Activated naive CD4-positive, alpha-beta T cell (primary cell): Measurements from ENCODE around the gene ATXN1L.
A peak's percentile ranks its signal among the peaks of the same experiment; 100 is the strongest.
"Not testable (repeated sequence)": the region's sequence is repeated elsewhere in the genome, so short reads cannot be mapped to it uniquely, and the experiment has no call there.

ENCODE experiments used
- DNase-seq, 4 experiments: peaks; one replicate each; lab custom pipeline; 2025; lab: John Stamatoyannopoulos, UW

Gene ATXN1L

DNA sequence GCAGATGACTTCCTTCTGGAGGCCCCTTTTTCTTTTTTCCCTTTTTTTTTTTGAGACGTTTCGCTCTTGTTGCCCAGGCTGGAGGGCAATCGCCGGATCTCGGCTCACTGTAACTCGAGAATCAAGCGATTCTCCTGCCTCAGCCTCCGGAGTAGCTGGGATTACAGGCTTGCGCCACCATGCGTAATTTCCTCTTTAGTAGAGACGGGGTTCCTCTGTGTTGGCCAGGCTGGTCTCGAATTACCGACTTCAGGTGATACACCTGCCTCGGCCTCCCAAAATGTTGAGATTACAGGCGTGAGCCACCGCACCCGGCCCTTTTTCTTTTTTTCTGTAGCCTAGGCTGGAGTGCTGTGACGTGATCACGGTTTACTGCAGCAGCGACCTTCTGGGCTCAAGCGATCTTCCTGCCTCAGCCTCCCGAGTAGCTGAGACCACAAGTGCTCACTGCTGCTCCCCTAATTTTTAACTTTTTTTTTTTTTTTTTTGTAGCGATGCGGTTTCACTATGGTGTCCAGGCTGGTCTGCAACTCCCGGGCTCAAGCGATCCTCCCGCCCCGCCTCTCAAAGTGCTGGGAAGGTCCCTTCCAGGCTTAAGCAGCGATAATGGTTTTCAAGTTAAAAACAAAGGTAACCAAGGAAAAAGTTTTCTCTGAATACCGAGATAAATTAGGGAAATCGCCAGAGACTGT lies 48.6 kb downstream of the ATXN1L start:
- DNase-seq = peak in 1 of 4 experiments; percentile 7

DNA sequence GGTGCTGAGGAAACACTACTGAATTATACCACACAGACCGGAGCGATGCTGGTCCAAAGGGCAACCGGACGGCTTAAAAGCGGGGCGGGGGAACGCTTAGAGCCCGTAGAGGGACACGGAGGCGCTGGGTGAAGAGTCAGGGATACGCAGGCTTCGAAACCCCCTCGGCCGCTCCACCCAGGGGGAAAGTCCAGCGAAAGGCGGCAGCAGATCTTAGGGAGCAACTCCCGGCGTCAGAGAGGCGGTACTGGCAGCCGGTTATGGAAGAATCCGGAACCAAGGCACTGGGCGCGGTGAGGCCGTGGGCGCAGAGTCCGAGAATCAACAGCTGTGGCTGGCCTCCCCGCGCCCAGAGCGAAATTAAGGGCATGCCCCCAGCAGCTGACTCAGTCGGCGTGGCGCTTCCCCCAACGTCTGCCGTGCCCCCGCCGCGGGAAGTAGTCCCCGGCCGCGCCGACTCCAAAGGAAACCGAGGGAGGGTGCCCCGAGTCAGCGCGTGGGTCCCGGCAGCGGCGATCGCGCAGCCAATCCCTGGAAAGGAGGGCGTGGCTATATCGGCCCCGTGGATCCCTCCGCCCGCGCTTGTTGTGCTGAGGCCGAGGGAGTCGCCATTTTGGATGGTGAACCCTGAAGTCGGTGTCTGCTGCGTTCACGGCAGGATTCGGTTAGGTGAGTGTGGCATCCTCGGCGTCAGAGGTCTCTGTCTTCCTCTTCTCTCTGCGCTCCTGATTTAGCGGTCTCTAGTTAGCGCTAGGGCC lies 49.3 kb downstream of the ATXN1L start, which contains the start of gene IST1:
Gene IST1 (plus strand): TSS at position 611 of the 758 bp plus-strand sequence. CDS start 20,110 bp downstream, outside the sequence.
- peak; percentile 92 to 97 (median 95) for DNase-seq

- DNase-seq = peak in 2 of 4 experiments; percentile 14 to 40
Observed at GRCh38 chr16:71895679-71896365, 50.0 kb downstream of the ATXN1L start.

- no peak for DNase-seq
Observed at GRCh38 chr16:71896764-71897368, 51.1 kb downstream of the ATXN1L start.

- no peak for DNase-seq
Observed at GRCh38 chr16:71899171-71899570, 53.4 kb downstream of the ATXN1L start.

GRCh38 chr16:71902656-71903365 lies 57.0 kb downstream of the ATXN1L start:
- no peak for DNase-seq

DNA sequence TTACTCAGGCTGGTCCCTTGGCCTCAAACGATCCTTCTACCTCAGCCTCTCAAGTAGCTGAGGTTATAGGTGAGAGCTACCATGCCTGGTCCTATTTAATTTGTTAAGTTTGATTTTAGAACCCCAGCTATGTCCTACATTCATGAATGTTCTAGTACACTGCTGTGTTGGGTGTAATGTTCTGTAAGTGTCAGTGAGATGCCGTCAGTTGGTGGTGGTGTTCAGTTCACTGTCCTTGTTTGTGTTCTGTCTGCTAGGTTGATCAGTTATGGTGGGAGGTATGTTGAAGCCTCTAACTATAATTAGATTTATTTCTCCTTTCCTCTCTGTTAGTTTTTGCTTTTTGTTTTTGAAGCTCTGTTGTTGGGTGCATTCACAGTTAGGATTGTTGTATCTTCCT lies 57.8 kb downstream of the ATXN1L start:
- DNase-seq = no peak

DNA sequence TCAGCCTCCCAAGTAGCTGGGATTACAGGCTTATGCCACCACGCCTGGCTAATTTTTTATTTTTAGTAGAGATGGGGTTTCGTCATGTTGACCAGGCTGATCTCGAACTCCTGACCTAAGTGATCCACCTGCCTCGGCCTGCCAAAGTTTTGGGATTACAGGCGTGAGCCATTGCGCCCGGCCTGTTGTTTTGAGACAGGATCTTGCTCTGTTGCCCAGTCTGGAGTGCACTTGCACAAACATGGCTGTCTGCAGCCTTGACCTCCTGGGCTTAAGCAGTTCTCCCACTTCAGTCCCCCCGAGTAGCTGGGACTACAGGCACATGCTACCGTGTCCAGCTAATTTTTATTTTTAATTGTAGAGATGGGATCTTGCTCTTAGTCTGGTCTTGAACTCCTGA lies 58.5 kb downstream of the ATXN1L start:
- no peak for DNase-seq

DNA sequence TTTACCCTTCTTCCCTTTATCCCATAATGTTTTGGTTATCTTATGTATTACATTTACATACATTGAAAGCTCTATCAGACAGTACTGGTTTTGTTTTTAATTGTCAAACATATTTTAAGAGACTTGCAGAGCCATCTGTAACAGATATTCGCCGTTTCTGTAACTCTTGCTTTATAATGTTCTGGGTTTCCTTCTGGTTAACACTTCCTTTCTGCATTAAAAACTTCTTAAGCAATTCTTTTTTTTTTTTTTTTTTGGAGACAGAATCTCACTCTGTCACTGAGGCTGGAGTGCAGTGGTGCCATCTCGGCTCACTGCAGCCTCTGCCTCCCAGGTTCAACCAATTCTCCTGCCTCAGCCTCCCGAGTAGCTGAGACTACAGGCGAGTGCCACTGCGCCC lies 60.0 kb downstream of the ATXN1L start:
- not testable (repeated sequence) for DNase-seq
